Urothelium cell line (cell line): ENCODE measurements around the gene FHL3.

ENCODE experiments used
- DNase-seq: peaks from one replicate; pipeline ENCODE4 v3.0.0; 2011; ENCODE audit warnings: low spot score, mixed read lengths
- FAIRE-seq: peaks from 2 replicates; lab custom pipeline; 2011; peaks lifted over from hg19 to GRCh38; lab: Jason Lieb, UNC

Gene FHL3, protein sequence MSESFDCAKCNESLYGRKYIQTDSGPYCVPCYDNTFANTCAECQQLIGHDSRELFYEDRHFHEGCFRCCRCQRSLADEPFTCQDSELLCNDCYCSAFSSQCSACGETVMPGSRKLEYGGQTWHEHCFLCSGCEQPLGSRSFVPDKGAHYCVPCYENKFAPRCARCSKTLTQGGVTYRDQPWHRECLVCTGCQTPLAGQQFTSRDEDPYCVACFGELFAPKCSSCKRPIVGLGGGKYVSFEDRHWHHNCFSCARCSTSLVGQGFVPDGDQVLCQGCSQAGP

DNA sequence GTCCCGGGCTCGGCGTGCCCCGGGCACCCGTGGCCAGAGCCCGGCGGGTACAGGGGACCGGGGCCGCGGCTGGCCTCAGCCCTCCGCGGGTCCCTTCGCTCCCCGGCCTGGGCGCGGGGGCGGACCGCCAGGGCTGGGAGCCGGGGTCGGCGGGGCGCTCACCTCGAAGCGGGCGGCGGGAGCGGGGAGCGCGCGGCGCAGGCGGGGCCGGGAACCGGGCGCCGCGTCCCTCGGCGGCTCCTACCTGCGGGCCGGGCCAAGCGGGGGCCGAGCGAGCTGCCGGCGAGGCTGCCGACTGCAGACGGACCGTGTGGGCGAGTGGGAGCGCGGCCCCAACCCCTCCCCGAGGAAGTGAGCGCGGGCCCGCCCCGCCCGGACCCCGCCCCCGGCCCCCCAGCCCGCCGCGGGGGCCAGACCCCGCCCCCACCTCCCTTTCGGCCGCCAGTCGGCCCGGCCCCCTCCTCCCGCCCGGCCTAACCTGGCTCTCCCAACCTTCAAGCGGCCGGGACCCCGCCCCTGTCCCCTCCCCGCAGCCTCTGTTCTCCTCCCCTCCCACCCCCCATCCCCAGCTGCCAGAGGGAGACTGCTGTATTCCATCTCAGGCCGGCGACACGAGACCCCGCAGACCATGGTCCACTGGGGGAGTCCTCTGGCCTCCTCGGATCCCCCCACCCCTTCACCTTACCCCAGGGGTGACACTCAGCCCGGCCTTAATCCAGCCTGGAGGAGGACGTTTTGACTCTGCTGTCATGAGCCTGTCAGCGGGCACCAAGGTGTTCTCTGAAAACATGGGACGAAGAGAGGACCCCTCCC, at the start of gene FHL3:
Gene FHL3 (minus strand): TSS at position 320 of the 813 bp plus-strand sequence. CDS start 6,102 bp downstream, outside the sequence.
- peak; percentile 88 for DNase-seq
- no peak for FAIRE-seq

DNA sequence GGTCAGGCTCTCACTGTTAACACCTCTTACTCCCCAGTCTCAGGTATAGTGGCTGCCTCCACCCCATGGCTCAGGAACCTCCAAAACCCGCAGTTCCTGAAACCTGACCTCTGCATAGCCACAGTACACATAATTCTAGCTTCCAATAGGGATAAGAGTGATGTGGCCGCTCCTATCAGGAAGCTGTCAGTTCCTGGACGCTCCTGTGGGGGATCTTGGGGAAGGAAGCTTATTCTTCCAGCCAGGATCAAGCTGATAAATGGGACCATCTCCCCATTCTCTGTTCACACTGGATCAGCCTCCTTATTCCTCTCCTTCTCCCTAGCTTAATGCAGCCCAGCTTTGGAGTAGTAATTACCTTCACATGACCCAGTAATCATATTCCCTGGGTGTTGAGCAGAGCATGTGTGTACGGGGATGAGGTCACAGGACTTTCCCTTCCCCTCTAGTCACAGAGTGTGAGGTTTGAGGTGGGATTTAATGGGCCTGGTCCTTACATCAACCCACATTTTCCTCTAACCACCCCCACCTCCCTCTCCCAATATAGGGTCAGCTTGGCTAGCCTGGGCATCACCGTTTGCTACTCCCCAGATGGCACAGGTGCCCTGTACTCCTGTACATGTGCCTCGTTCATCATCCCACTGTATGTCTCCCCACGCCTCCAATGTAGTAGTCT, 48.2 kb upstream of the FHL3 start:
- DNase-seq (no peak), FAIRE-seq (no peak)

- no peak for DNase-seq
- FAIRE-seq: no peak
These were observed 47.6 kb upstream of the FHL3 start for GRCh38 chr1:38052750-38053415.

DNA sequence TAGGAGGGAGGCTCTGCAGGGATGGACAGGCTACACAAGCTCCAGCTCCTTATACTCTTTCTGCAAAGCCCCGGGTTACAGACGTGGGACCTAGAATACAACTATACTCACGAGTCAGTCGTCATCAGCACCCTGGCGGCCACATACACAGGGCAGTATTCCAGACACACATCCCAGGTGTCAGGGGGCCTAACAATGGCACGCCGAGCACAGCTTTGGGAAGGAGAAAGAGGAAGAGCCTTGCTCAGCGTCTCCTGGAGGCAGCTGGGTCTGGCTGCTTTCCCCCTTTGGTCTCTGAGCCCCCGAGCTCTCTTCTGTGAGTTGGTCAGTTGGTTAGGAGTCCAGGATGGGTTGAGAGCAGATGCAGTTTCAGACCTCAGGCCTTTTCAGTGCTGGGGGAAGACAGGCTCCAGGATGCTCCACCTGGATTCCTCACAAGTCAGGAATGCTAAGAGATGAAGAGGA, 45.8 kb upstream of the FHL3 start:
- FAIRE-seq (no peak), DNase-seq (no peak)

- no peak for FAIRE-seq
- no peak for DNase-seq
These were observed 45.2 kb upstream of the FHL3 start for GRCh38 chr1:38050397-38051078.

DNA sequence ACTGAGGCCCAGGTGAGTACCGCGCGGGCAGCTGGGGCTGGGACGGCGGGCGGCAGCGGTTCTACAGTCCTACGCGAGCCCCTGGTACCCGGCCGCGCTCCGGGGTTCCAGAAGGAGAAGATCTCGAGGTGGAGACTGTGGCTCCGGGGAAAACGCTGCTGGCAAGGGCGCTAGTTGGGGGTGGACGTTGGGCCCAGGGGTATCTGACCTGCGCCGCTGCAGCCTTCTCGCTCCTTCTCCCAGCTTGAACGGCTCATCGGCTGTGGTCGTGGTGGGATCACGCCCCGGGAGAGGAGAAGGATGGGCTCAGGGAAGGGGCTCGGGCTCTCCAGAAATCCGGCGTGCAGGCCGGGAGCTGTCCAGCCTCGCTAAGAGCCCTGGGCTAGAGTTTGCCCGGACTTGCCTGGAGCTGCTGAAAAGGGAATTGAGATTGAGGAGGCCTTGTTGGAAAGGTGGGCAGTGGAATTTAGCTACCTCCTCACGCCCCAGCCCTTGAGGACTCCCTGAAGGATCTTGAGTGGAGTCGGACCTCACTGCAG, 42.4 kb upstream of the FHL3 start:
- FAIRE-seq: no peak
- DNase-seq: no peak

DNA sequence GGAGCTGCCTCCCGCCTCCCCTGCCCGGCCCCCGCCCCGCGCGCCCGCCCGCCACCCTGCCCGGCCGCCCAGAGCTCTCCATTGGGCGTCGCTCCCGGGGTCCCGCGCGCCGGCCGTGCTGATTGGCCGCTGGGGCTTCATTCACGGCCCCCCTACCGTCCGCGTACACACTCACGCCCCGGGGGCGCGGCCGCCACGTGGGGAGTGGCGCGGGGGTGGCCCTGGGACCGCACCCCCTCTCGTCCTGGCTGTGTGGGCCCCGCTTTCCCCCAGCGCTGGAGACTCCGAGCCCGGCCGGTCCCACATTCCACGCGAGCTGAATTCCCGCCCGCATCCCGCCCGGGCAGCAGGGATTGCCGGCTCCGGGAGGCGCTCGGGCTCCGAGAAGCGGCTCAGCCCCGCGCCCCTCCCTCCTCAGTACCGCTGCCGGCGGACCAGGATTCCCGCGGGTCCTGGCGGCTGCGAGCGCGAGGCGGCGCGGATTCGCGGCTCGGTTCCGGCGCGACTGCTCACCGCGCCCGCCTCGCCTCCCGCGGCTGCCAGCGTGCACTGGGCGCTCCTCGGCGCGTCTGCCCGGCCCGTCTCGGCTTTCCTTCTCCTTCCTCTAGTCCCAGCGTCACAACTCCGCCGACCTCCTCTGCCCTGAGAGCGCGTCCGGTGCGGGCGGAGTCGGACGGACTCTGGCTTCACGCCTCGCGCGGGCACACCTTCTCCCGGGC, 41.7 kb upstream of the FHL3 start:
- no peak for DNase-seq
- FAIRE-seq: no peak

DNA sequence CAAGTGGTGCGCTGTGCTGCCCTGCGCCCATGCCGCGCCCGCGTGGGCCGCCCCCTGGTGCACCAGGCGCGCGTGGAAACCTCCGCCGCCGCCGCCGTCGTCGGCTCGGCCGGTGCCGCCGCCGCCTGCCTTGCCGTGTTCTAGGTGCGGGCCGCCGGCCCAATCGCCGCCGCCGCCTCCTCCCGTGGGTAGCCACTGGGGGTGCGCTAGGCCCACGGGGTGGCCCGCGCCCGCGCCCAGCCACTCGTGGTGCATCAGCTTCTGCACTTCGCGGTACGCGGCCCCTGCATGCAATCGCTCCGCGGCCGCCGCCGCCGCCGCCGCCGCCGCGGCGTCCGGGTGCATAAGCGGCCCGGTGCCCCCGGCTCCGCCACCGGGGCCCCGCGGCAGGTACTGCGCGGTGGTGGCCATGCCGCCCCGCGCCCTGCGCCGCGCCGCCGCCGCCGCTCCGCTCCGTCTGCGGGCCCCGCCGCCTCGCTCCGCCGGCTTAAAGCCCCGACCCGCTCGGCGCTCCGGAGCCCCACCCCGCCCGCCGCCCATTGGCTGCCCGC, 41.1 kb upstream of the FHL3 start, which contains the start of gene POU3F1:
Gene POU3F1 (minus strand): TSS at position 461 of the 551 bp plus-strand sequence. CDS start 50 bp downstream, at position 411.
- DNase-seq (no peak), FAIRE-seq (no peak)

- no peak for FAIRE-seq
- no peak for DNase-seq
These were observed 40.4 kb upstream of the FHL3 start for GRCh38 chr1:38045401-38046332.

GRCh38 chr1:38044221-38045215, 39.2 kb upstream of the FHL3 start:
- FAIRE-seq (no peak), DNase-seq (no peak)

DNA sequence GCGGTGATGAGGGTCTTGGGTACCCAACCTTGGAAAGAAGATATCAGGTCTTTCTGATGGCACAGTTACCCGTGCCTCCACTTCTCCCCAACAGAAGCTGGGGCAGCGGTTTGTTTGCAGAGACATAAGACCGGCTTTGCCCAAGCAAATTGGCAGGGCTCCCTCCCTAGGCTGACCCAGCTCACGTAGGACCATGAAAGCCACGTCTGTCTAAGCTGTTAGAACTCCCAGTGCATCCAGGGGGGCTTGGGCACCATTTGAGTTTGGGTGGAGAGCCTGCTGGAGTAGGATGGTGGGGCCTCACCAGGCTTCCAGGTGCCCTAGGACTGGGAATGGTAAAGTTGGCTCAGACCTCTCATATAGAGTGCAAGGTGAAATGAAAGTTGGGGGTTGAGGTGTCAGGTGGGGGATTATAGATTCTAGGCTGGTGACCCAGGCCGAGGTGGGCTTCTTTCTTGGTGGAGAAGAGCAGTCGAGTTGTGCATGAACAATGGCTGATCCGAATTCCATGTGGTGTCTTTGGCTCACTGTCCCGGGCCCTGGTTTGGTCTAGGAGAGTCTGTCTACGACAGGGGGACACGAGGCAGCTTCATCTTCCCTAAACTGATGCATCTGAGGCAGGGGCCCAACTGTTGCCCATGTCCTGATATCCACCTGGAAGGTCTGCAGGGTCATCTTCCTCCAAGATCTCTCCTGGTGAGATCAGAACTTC, 37.9 kb upstream of the FHL3 start:
- FAIRE-seq: no peak
- no peak for DNase-seq

GRCh38 chr1:38041936-38042834, 36.9 kb upstream of the FHL3 start:
- no peak for DNase-seq
- FAIRE-seq: no peak

GRCh38 chr1:38039331-38040088, 34.2 kb upstream of the FHL3 start:
- peak; percentile 89 for FAIRE-seq
- no peak for DNase-seq

DNA sequence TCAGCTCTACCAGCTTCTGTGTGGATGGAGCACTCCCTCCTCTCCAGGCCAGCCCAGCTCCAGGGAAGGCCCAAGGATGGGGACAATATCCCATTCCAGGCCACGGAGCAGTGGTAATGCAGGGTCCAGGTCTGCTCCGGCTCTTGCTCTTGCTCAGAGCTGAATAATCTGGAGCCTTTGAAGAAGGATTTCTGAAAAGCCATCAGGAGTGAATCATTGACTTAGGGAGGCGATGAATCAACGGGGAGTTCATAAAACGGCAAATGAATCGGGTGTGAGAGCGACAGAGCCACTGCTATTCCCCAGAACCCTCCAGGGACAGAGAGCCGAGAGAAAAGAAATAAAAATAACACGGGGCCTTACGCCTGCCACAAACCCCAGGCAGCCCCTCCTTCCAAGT, 33.5 kb upstream of the FHL3 start:
- DNase-seq: no peak
- no peak for FAIRE-seq
